H9 (cell line): ENCODE measurements around the gene TBC1D19. TPM values are rescaled to one million over a fixed set of nuclear protein-coding genes. Genes with fewer than 3 reads are reported as not detected.

Experiments used
- DNase-seq: peaks from one replicate; pipeline ENCODE4 v3.0.0-alpha.2; 2017
- H2AFZ ChIP-seq: one replicate; pipeline ENCODE4 v1.6.1; 2013; ENCODE audit warnings: mild to moderate bottlenecking, low read length, control low read depth, moderate library complexity
- H2AK5ac ChIP-seq: 2 replicates; pipeline ENCODE4 v1.6.1; 2013; ENCODE audit warnings: low read length, control low read depth, mixed read lengths; ENCODE audit not compliant: insufficient read length
- H2BK120ac ChIP-seq: one replicate; pipeline ENCODE4 v1.6.1; 2013; ENCODE audit warnings: low read depth, mild to moderate bottlenecking, low read length, control low read depth, inconsistent platforms; ENCODE audit not compliant: poor library complexity, severe bottlenecking
- H2BK12ac ChIP-seq: 2 replicates; pipeline ENCODE4 v1.6.1; 2013; ENCODE audit warnings: low read length, control low read depth, mixed read lengths, low read depth; ENCODE audit not compliant: insufficient read length
- H2BK15ac ChIP-seq: 2 replicates; pipeline ENCODE4 v1.6.1; 2013; ENCODE audit warnings: low read depth, low read length, control low read depth
- H2BK20ac ChIP-seq: one replicate; pipeline ENCODE4 v1.6.1; 2013; ENCODE audit warnings: low read depth, mild to moderate bottlenecking, low read length, control low read depth, inconsistent platforms; ENCODE audit not compliant: poor library complexity, severe bottlenecking
- H2BK5ac ChIP-seq: 2 replicates; pipeline ENCODE4 v1.6.1; 2013; ENCODE audit warnings: low read length, control low read depth, mixed read lengths; ENCODE audit not compliant: insufficient read length
- H3K14ac ChIP-seq: 2 replicates; pipeline ENCODE4 v1.6.1; 2013; ENCODE audit warnings: low read length, control low read depth; ENCODE audit not compliant: insufficient read depth
- H3K18ac ChIP-seq: 2 replicates; pipeline ENCODE4 v1.6.1; 2013; ENCODE audit warnings: low read depth, mild to moderate bottlenecking, mixed read lengths, low read length, control low read depth; ENCODE audit not compliant: insufficient read length
- H3K23ac ChIP-seq: 2 replicates; pipeline ENCODE4 v1.6.1; 2013; ENCODE audit warnings: low read length, control low read depth, mixed read lengths, low read depth; ENCODE audit not compliant: insufficient read length
- H3K23me2 ChIP-seq: 2 replicates; pipeline ENCODE4 v1.6.1; 2013; ENCODE audit warnings: low read depth, mild to moderate bottlenecking, mixed read lengths, low read length, control low read depth; ENCODE audit not compliant: insufficient read length, poor library complexity, severe bottlenecking
- H3K27ac ChIP-seq: 2 replicates; pipeline ENCODE4 v1.5.1; 2013; ENCODE audit warnings: low read length, control low read depth, mixed read lengths, low read depth; ENCODE audit not compliant: insufficient read length
- H3K27me3 ChIP-seq: 2 replicates; pipeline ENCODE4 v1.6.1; 2013; ENCODE audit warnings: low read length, control low read depth, inconsistent platforms; ENCODE audit not compliant: insufficient read depth
- H3K4ac ChIP-seq: 2 replicates; pipeline ENCODE4 v1.6.1; 2013; ENCODE audit warnings: low read depth, mild to moderate bottlenecking, control low read depth, inconsistent platforms, low read length, moderate library complexity
- H3K4me1 ChIP-seq: 2 replicates; pipeline ENCODE4 v1.6.1; 2013; ENCODE audit warnings: low read length, control low read depth, inconsistent platforms; ENCODE audit not compliant: insufficient read depth
- H3K4me2 ChIP-seq: 2 replicates; pipeline ENCODE4 v1.6.1; 2013; ENCODE audit warnings: low read length, control low read depth, mixed read lengths; ENCODE audit not compliant: insufficient read length, insufficient read depth
- H3K56ac ChIP-seq: 2 replicates; pipeline ENCODE4 v1.6.1; 2013; ENCODE audit warnings: low read depth, mild to moderate bottlenecking, mixed read lengths, low read length, control low read depth; ENCODE audit not compliant: insufficient read length
- H3K79me1 ChIP-seq: 2 replicates; pipeline ENCODE4 v1.6.1; 2013; ENCODE audit warnings: low read depth, mild to moderate bottlenecking, moderate library complexity, low read length, control low read depth, inconsistent platforms; ENCODE audit not compliant: insufficient read depth, poor library complexity, severe bottlenecking
- H3K79me2 ChIP-seq: 2 replicates; pipeline ENCODE4 v1.6.1; 2013; ENCODE audit warnings: low read length, control low read depth, inconsistent platforms; ENCODE audit not compliant: insufficient read depth
- H3K9ac ChIP-seq: 2 replicates; pipeline ENCODE4 v1.6.1; 2013; ENCODE audit warnings: low read length, control low read depth, mixed read lengths; ENCODE audit not compliant: insufficient read length; ENCODE audit errors: extremely low read depth
- H3K9me3 ChIP-seq: one replicate; pipeline ENCODE4 v1.6.1; 2013; ENCODE audit warnings: low read depth, low read length, inconsistent platforms; ENCODE audit not compliant: control insufficient read depth
- H3T11ph ChIP-seq: one replicate; pipeline ENCODE4 v1.6.1; 2013; ENCODE audit warnings: mild to moderate bottlenecking, low read length, control low read depth, inconsistent platforms
- H4K20me1 ChIP-seq: one replicate; pipeline ENCODE4 v1.6.1; 2013; ENCODE audit not compliant: control insufficient read depth, insufficient read length, insufficient read depth
- H4K5ac ChIP-seq: 2 replicates; pipeline ENCODE4 v1.6.1; 2013; ENCODE audit warnings: low read depth, mild to moderate bottlenecking, mixed read lengths, low read length, control low read depth; ENCODE audit not compliant: insufficient read length
- H4K8ac ChIP-seq: replicated peaks from 2 replicates; pipeline ENCODE4 v1.6.1; 2013; ENCODE audit warnings: low read length, control low read depth, mixed read lengths, low read depth; ENCODE audit not compliant: insufficient read length
- H4K91ac ChIP-seq: 2 replicates; pipeline ENCODE4 v1.6.1; 2013; ENCODE audit warnings: low read depth, mild to moderate bottlenecking, moderate library complexity, mixed read lengths, low read length, control low read depth; ENCODE audit not compliant: insufficient read length
- H3K27ac Mint-ChIP-seq, 3 experiments: 2 replicates in 2 of 3; 3 replicates in 1 of 3; pipeline ENCODE4 v1.8.0; 2020 to 2021; ENCODE audit warnings: mixed read lengths in 3 of 3, mild to moderate bottlenecking in 1 of 3, moderate library complexity in 1 of 3
- H3K27me3 Mint-ChIP-seq: 2 replicates; pipeline ENCODE4 v1.8.0; 2021; ENCODE audit warnings: low read depth, mild to moderate bottlenecking, moderate library complexity, mixed read lengths
- H3K36me3 Mint-ChIP-seq, 3 experiments: 2 replicates in 2 of 3; 3 replicates in 1 of 3; pipeline ENCODE4 v1.8.0; 2020 to 2021; ENCODE audit warnings: low read depth in 3 of 3, mixed read lengths in 3 of 3; ENCODE audit not compliant: insufficient read depth in 1 of 3
- H3K4me1 Mint-ChIP-seq, 2 experiments: 2 replicates each; pipeline ENCODE4 v1.8.0; 2020; ENCODE audit warnings: mixed read lengths in 2 of 2
- H3K4me3 Mint-ChIP-seq, 2 experiments: 2 replicates in 1 of 2; 3 replicates in 1 of 2; pipeline ENCODE4 v1.8.0; 2020 to 2021; ENCODE audit warnings: mild to moderate bottlenecking in 2 of 2, mixed read lengths in 2 of 2, moderate library complexity in 1 of 2
- H3K9me3 Mint-ChIP-seq, 2 experiments: 2 replicates in 1 of 2; 3 replicates in 1 of 2; pipeline ENCODE4 v1.8.0; 2020; ENCODE audit warnings: mild to moderate bottlenecking in 2 of 2, mixed read lengths in 2 of 2, moderate library complexity in 1 of 2
- CTCF ChIP-seq: fragments of 200-600 bp; sonication (generic); conservative IDR thresholded peaks from 3 replicates; pipeline ENCODE4 v1.8.0; 2021; ENCODE audit warnings: antibody characterized with exemption, mild to moderate bottlenecking
- WGBS: extraction: QIAGEN DNeasy Blood & Tissue Kit; methylation state at CpG from one replicate; pipeline ENCODE4 v1.1.7; 2013; ENCODE audit warnings: missing lambda C conversion rate, low lambda C conversion rate, mixed read lengths; ENCODE audit not compliant: insufficient read length; ENCODE audit errors: extremely low coverage; 5-methylcytosine and 5-hydroxymethylcytosine counted together
- total RNA-seq: library from RNA; stranded (reverse); gene quantifications from 2 replicates; pipeline ENCODE4 v1.2.1, GENCODE V29; 2021

The TBC1D19 gene
- total RNA-seq, 1 experiment from 2014 or later: 3.2 TPM

- no peak overlapping the region for H2BK120ac ChIP-seq
- no peak overlapping the region for H3K4me2 ChIP-seq
- no peak overlapping the region for H2BK12ac ChIP-seq
- Mint-ChIP-seq H3K9me3 (no peaks in the 10 kb centered on the region), H3K36me3 (no peaks in the 10 kb centered on the region), H3K4me3 (no peak overlapping the region), H3K27ac (no peak overlapping the region), H3K27me3 (no peaks in the 10 kb centered on the region), H3K4me1 (peaks cover 5 to 12% of the 10 kb centered on the region in 2 experiments)
- no peak overlapping the region for H3K23ac ChIP-seq
- H3K4me1 ChIP-seq: no peaks in the 10 kb centered on the region
- H4K8ac ChIP-seq: no peak overlapping the region
- no peak overlapping the region for H3K27ac ChIP-seq
- H4K5ac ChIP-seq: no peak overlapping the region
- H3K79me2 ChIP-seq: no peaks in the 10 kb centered on the region
- H2BK5ac ChIP-seq: no peak overlapping the region
- no peak overlapping the region for H2AFZ ChIP-seq
- no peak for DNase-seq
- H2BK15ac ChIP-seq: no peak overlapping the region
- H3K27me3 ChIP-seq: no peaks in the 10 kb centered on the region
- no peak overlapping the region for H3K18ac ChIP-seq
- no peak overlapping the region for H3K4ac ChIP-seq
- no peaks in the 10 kb centered on the region for H3K23me2 ChIP-seq
- H3K79me1 ChIP-seq: no peaks in the 10 kb centered on the region
- no peak overlapping the region for H2BK20ac ChIP-seq
- TF ChIP-seq CTCF: no peak
- H4K91ac ChIP-seq: no peak overlapping the region
- no peak overlapping the region for H3K56ac ChIP-seq
- H4K20me1 ChIP-seq: no peaks in the 10 kb centered on the region
- H3T11ph ChIP-seq: no peak overlapping the region
- H2AK5ac ChIP-seq: no peak overlapping the region
- H3K14ac ChIP-seq: no peak overlapping the region
- H3K9ac ChIP-seq: no peak overlapping the region
- WGBS: no CpG with 5 or more reads among the region's 1 CpG
- H3K9me3 ChIP-seq: no peaks in the 10 kb centered on the region
These were observed 29.4 kb downstream of the TBC1D19 start for GRCh38 chr4:26613237-26613636.
